Prostate gland (tissue), 2 donors: ENCODE data around the gene GALNT3. TPM values are rescaled to one million over a fixed set of nuclear protein-coding genes. Genes with fewer than 3 reads are reported as not detected.

ENCODE experiments used
- DNase-seq: peaks from one replicate; pipeline ENCODE4 v3.0.0-alpha.2; 2019; ENCODE audit warnings: low spot score
- H3K27ac ChIP-seq, 2 donors: fragments of 200-600 bp; sonication (generic); 2 replicates each; pipeline ENCODE4 v1.5.1; 2017 to 2019
- H3K27me3 ChIP-seq: fragments of 200-600 bp; sonication (generic); replicated peaks from 2 replicates; pipeline ENCODE4 v1.5.1; 2019; ENCODE audit not compliant: insufficient read depth
- H3K36me3 ChIP-seq, 2 donors: fragments of 200-600 bp; sonication (generic); 1 replicate in 1 of 2; 2 replicates in 1 of 2; pipeline versions ENCODE4 v1.5.1 to v1.8.1; 2017 to 2019
- H3K4me1 ChIP-seq: fragments of 200-600 bp; sonication (generic); replicated peaks from 2 replicates; pipeline ENCODE4 v1.5.1; 2019
- H3K4me3 ChIP-seq, 2 donors: fragments of 200-600 bp; sonication (generic); 2 replicates each; pipeline ENCODE4 v1.5.1; 2017 to 2019
- H3K9me3 ChIP-seq: fragments of 200-600 bp; sonication (generic); 2 replicates; pipeline ENCODE4 v1.5.1; 2017
- POLR2A ChIP-seq: fragments of 450-650 bp; IDR thresholded peaks from one replicate; pipeline ENCODE4 v1.6.1; 2016; ENCODE audit warnings: antibody characterized with exemption, mild to moderate bottlenecking
- POLR2AphosphoS5 ChIP-seq: sonication (generic); formaldehyde crosslinking; IDR thresholded peaks from one replicate; pipeline ENCODE4 v1.6.1; 2017; ENCODE audit warnings: antibody characterized with exemption
- WGBS: methylation state at CpG from one replicate; pipeline ENCODE4 v1.1.5; 2018; 5-methylcytosine and 5-hydroxymethylcytosine counted together
- intact Hi-C: fragments of 100-400 bp; cut with DNase I; formaldehyde crosslinking; loops from one replicate; pipeline ENCODE4 v1.14.2; 2022
- total RNA-seq, 2 donors: library from RNA; depleted of rRNA; stranded (reverse); fragments of >200 nt; gene quantifications; one replicate each; pipeline ENCODE4 v1.1.0, GENCODE V29; 2016
- TF ChIP-seq, protein P1 (sequence below), 4 experiments: fragments of 200-600 bp in 2 of 4; fragments of 450-650 bp in 2 of 4; sonication (generic) in 2 of 4; IDR thresholded peaks; 1 replicate in 3 of 4; 2 replicates in 1 of 4; pipeline ENCODE4 v1.5.1; 2016 to 2019; ENCODE audit warnings: antibody characterized with exemption in 4 of 4, mild to moderate bottlenecking in 2 of 4, moderate library complexity in 2 of 4

GALNT3 gene
- 10 to 100 TPM; 24.5 to 69.9 TPM for total RNA-seq

DNA sequence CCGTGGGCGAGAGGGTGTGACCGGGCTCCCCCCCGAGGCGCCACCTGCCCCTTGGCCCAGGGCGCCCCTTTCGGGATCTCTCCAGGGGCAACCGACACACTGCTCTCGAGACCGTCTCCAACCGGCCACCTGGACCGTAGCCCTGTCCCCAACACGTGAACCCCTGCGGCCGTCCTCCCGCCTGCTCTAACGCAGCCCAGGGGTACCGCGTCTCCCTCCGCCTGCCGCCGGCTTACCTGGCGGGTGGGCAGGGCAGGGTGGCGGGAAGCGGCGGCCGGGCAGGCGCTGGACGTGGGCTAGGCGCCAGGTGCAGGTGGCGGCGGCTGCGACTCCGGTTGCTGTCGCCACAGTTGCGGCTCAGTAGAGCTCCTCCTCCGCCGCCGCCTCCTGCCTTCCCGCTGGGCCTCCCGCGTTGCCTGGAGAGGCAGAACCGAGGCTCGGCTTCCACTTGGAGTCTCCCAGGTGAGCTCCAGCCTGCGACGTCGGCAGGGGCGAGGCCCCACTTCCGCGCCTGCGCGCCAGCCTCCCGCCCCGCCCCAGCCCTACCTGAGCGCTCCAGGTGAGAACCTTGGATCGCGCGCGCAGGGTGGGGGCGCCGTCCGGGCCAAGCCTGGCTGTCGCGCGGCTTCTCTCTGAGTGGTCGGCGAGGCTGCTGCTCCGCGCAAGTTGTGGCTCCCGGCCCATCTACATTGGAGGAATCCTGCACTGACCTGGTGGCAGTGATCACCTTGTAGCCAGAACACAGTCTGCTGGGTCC is at the start of gene GALNT3:
Gene GALNT3 (minus strand): TSS at position 469 of the 757 bp plus-strand sequence. CDS start 23,547 bp downstream, outside the sequence.
- no peaks in the 10 kb centered on the region for H3K4me1 ChIP-seq
- peak; percentile 92 for DNase-seq
- H3K27me3 ChIP-seq = no peaks in the 10 kb centered on the region
- TF ChIP-seq POLR2A = peak; percentile 92
- peak; percentile 58 for TF ChIP-seq POLR2AphosphoS5
- TF ChIP-seq, protein P1, sequence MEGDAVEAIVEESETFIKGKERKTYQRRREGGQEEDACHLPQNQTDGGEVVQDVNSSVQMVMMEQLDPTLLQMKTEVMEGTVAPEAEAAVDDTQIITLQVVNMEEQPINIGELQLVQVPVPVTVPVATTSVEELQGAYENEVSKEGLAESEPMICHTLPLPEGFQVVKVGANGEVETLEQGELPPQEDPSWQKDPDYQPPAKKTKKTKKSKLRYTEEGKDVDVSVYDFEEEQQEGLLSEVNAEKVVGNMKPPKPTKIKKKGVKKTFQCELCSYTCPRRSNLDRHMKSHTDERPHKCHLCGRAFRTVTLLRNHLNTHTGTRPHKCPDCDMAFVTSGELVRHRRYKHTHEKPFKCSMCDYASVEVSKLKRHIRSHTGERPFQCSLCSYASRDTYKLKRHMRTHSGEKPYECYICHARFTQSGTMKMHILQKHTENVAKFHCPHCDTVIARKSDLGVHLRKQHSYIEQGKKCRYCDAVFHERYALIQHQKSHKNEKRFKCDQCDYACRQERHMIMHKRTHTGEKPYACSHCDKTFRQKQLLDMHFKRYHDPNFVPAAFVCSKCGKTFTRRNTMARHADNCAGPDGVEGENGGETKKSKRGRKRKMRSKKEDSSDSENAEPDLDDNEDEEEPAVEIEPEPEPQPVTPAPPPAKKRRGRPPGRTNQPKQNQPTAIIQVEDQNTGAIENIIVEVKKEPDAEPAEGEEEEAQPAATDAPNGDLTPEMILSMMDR (IDR thresholded peaks at IDR 0.05) = no peak
- H3K27ac ChIP-seq = peak within 1 kb of the TSS; percentile 87 to 94
- H3K4me3 ChIP-seq = peak within 1 kb of the TSS; percentile 59 to 61
- 1% methylated on average over 47 of the region's 70 CpGs for WGBS
- intact Hi-C loops = no loop called here
- no peaks in the 10 kb centered on the region for H3K36me3 ChIP-seq
- H3K9me3 ChIP-seq = no peaks in the 10 kb centered on the region

DNA sequence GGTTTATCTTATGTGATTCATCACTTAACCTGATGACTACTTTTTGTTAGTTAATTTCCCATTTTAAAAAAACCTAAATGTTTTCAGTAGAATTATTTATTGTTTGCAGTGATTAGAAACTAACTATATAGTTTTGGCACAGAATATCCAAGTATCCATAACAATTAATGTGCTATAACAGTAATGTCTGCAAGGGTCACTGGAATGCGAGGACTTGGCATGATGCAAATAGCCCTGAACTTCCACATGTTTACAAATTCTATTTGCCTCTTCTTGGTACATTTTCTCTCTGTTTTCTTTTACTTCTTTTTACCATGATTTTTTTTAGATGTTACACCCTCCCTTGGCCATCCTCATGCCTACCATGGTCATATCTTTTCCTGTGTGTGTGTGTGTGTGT is 49.3 kb upstream of the GALNT3 start:
- 96% methylated on average over 1 of the region's 1 CpG for WGBS
- no peaks in the 10 kb centered on the region for H3K4me1 ChIP-seq
- no peak overlapping the region for H3K4me3 ChIP-seq
- intact Hi-C loops = no loop called here
- H3K9me3 ChIP-seq = no peaks in the 10 kb centered on the region
- H3K27ac ChIP-seq = no peak overlapping the region
- no peak for TF ChIP-seq POLR2A
- H3K27me3 ChIP-seq = no peaks in the 10 kb centered on the region
- no peak for DNase-seq
- H3K36me3 ChIP-seq = no peaks in the 10 kb centered on the region

DNA sequence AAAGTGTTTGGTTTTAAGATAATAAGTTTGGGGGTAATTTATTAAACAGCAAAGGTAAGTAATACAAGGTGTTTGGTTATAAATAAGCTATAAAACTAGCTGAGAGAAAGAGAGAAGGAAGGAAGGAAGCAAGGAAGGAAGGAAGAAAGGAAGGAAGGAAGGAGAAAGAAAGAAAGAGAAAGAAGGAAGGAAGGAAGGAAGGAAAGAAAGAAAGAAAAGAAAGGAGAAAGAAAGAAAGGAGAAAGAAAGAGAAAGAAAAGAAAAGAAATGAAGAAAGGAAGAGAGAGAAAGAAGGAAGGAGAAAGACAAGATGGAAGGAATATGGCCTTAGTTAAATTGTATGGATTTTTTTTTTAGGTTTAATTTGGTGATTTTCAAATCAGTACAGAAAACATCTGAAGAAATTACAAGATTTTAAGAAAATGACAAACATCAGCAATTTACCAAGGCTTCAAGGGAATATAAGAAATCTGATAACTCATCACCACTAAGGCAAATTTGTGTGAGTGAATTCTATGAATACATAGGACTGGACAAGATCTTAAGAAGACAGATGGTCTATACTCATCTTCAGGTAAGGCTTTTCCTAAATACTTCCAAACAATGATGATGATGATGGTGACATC is 46.4 kb upstream of the GALNT3 start:
- Histone ChIP-seq H3K27ac (no peak overlapping the region), H3K27me3 (no peaks in the 10 kb centered on the region), H3K9me3 (no peaks in the 10 kb centered on the region), H3K4me1 (no peaks in the 10 kb centered on the region), H3K4me3 (no peak overlapping the region), H3K36me3 (no peaks in the 10 kb centered on the region)
- no peak for TF ChIP-seq POLR2A
- no peak for TF ChIP-seq POLR2AphosphoS5
- TF ChIP-seq, protein P1 (IDR thresholded peaks at IDR 0.05) = no peak
- intact Hi-C loops = no loop called here
- DNase-seq = no peak

DNA sequence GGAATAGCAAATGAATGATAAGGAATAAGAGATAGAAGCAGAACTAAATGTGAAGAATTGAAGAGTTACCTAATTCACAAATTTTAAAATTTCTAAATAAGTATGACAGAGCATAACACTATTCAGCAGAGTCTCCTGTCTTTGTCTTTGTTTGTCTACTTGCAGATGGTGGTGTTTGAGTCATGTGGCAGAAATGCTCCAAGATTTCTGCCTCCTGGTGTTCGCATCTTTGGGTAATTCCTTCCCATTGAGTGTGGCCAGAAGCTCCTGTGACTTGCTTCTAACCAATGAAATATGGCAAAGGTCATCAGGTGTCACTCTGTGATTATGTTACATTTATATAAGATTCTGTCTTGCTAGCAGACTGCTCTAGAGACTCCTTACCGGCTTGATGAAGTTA is 45.6 kb upstream of the GALNT3 start:
- no peaks in the 10 kb centered on the region for H3K36me3 ChIP-seq
- no peak overlapping the region for H3K4me3 ChIP-seq
- H3K9me3 ChIP-seq = no peaks in the 10 kb centered on the region
- WGBS = 89% methylated on average over 2 of the region's 2 CpGs
- H3K27me3 ChIP-seq = no peaks in the 10 kb centered on the region
- no peak overlapping the region for H3K27ac ChIP-seq
- DNase-seq = no peak
- intact Hi-C loops = no loop called here
- no peaks in the 10 kb centered on the region for H3K4me1 ChIP-seq
- TF ChIP-seq POLR2AphosphoS5 (no peak), POLR2A (no peak)
- TF ChIP-seq, protein P1 (IDR thresholded peaks at IDR 0.05) = no peak

DNA sequence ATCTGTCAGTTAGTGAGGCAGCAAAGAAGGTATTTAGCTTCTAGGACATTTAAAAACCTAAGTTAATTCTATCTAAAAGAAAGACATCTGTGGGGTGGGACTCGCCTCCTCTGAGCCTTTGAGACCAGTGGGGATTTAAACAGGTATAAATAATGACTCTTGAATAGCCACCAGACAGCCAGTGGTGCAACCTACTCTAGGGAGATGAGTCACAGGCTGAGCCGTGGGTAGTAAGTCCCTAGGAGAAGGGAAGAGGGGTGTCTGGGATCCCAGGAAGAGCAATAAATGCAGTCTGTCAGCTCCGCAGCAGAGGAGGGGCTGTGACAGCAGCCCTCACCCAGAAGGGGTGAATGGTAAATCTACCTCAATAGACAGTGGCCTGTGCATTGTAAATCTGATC is 43.1 kb upstream of the GALNT3 start:
- WGBS = 55% methylated on average over 3 of the region's 3 CpGs
- no peaks in the 10 kb centered on the region for H3K9me3 ChIP-seq
- H3K36me3 ChIP-seq = no peaks in the 10 kb centered on the region
- intact Hi-C loops = no loop called here
- H3K4me1 ChIP-seq = no peaks in the 10 kb centered on the region
- H3K4me3 ChIP-seq = no peak overlapping the region
- DNase-seq = no peak
- H3K27me3 ChIP-seq = no peaks in the 10 kb centered on the region
- no peak for TF ChIP-seq POLR2A
- TF ChIP-seq, protein P1 (IDR thresholded peaks at IDR 0.05) = no peak
- H3K27ac ChIP-seq = no peak overlapping the region
